Tibial nerve (tissue), 4 donors: ENCODE results near the gene PNMT. TPM values are rescaled to one million over a fixed set of nuclear protein-coding genes. Genes with fewer than 3 reads are reported as not detected.

Experiments
- DNase-seq, 2 donors: peaks; one replicate each; pipeline ENCODE4 v3.0.0-alpha.2; 2019; ENCODE audit warnings: low spot score in 2 of 2
- H3K27ac ChIP-seq, 4 donors: fragments of 200-600 bp; sonication (generic) in 3 of 4; one replicate each; pipeline ENCODE4 v1.5.1; 2017 to 2019; ENCODE audit warnings: mild to moderate bottlenecking in 1 of 4
- H3K27me3 ChIP-seq, 2 donors: fragments of 200-600 bp; sonication (generic) in 1 of 2; one replicate each; pipeline versions ENCODE4 v1.5.1 to v1.6.0; 2017 to 2019
- H3K36me3 ChIP-seq, 3 donors: fragments of 200-600 bp; sonication (generic); one replicate each; pipeline ENCODE4 v1.5.1; 2018 to 2019
- H3K4me1 ChIP-seq, 4 donors: fragments of 200-600 bp; sonication (generic) in 3 of 4; one replicate each; pipeline ENCODE4 v1.5.1; 2017 to 2019
- H3K4me3 ChIP-seq, 4 donors: fragments of 200-600 bp; sonication (generic) in 3 of 4; one replicate each; pipeline ENCODE4 v1.5.1; 2017 to 2019; ENCODE audit warnings: mild to moderate bottlenecking in 1 of 4, moderate library complexity in 1 of 4
- H3K9me3 ChIP-seq, 4 donors: fragments of 200-600 bp; sonication (generic) in 3 of 4; one replicate each; pipeline ENCODE4 v1.5.1; 2017 to 2019
- EP300 ChIP-seq, 2 donors: sonication (generic); formaldehyde crosslinking; IDR thresholded peaks; one replicate each; pipeline ENCODE4 v1.6.1; 2017; ENCODE audit warnings: antibody characterized with exemption in 2 of 2, mild to moderate bottlenecking in 1 of 2
- POLR2A ChIP-seq, 2 donors: fragments of 450-650 bp; IDR thresholded peaks; one replicate each; pipeline ENCODE4 v1.6.1; 2017; ENCODE audit warnings: antibody characterized with exemption in 2 of 2, mild to moderate bottlenecking in 2 of 2, moderate library complexity in 2 of 2
- WGBS, 2 donors: methylation state at CpG; one replicate each; pipeline ENCODE4 v1.1.5; 2018; 5-methylcytosine and 5-hydroxymethylcytosine counted together
- total RNA-seq, 4 donors: library from RNA; depleted of rRNA; stranded (reverse); fragments of >200 nt; gene quantifications; one replicate each; pipeline ENCODE4 v1.1.0, GENCODE V29; 2016
- TF ChIP-seq, protein P1 (sequence below), 5 experiments: fragments of 200-600 bp in 3 of 5; fragments of 450-650 bp in 2 of 5; sonication (generic) in 3 of 5; IDR thresholded peaks; one replicate each; pipeline ENCODE4 v1.5.1; 2016 to 2019; ENCODE audit warnings: antibody characterized with exemption in 5 of 5, mild to moderate bottlenecking in 3 of 5, moderate library complexity in 2 of 5

Gene PNMT, protein sequence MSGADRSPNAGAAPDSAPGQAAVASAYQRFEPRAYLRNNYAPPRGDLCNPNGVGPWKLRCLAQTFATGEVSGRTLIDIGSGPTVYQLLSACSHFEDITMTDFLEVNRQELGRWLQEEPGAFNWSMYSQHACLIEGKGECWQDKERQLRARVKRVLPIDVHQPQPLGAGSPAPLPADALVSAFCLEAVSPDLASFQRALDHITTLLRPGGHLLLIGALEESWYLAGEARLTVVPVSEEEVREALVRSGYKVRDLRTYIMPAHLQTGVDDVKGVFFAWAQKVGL
- 10 to 100 TPM in 3 of 4 donors, 1 to 10 TPM in 1; 2.4 to 19.6 (median 12.4) TPM for total RNA-seq

DNA sequence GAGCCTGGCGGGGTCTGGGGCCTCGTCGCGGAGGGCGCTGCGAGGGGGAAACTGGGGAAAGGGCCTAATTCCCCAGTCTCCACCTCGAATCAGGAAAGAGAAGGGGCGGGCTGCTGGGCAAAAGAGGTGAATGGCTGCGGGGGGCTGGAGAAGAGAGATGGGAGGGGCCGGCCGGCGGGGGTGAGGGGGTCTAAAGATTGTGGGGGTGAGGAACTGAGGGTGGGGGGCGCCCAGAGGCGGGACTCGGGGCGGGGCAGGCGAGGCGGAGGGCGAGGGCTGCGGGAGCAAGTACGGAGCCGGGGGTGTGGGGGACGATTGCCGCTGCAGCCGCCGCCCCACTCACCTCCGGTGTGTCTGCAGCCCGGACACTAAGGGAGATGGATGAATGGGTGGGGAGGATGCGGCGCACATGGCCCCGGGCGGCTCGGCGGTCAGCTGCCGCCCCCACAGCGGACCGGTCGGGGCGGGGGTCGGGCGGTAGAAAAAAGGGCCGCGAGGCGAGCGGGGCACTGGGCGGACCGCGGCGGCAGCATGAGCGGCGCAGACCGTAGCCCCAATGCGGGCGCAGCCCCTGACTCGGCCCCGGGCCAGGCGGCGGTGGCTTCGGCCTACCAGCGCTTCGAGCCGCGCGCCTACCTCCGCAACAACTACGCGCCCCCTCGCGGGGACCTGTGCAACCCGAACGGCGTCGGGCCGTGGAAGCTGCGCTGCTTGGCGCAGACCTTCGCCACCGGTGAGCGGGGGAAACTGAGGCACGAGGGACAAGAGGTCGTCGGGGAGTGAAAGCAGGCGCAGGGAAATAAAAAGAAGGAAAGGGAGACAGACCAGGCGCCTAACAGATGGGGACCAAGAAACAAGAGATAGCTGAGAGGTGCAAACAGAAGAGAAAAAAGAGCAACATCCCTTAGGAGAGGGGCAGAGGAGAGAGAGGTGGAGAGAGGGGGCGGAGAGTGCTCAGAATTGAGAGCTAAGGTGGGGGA lies at the start of gene PNMT:
PNMT (plus strand) TSS at position 509 of the 980 bp plus-strand sequence; CDS start at position 532, 23 bp downstream.
- no peak for TF ChIP-seq POLR2A (IDR thresholded peaks at IDR 0.05)
- TF ChIP-seq, protein P1, sequence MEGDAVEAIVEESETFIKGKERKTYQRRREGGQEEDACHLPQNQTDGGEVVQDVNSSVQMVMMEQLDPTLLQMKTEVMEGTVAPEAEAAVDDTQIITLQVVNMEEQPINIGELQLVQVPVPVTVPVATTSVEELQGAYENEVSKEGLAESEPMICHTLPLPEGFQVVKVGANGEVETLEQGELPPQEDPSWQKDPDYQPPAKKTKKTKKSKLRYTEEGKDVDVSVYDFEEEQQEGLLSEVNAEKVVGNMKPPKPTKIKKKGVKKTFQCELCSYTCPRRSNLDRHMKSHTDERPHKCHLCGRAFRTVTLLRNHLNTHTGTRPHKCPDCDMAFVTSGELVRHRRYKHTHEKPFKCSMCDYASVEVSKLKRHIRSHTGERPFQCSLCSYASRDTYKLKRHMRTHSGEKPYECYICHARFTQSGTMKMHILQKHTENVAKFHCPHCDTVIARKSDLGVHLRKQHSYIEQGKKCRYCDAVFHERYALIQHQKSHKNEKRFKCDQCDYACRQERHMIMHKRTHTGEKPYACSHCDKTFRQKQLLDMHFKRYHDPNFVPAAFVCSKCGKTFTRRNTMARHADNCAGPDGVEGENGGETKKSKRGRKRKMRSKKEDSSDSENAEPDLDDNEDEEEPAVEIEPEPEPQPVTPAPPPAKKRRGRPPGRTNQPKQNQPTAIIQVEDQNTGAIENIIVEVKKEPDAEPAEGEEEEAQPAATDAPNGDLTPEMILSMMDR (IDR thresholded peaks at IDR 0.05), result peak; percentile 61 to 83 (median 67)
- H3K36me3 ChIP-seq, result peaks cover 0 to 5% (median 0%) of the 10 kb centered on the region in 3 donors
- H3K4me1 ChIP-seq, result peaks cover 0 to 67% (median 41%) of the 10 kb centered on the region in 4 donors
- peak; percentile 55 to 63 for DNase-seq
- peaks cover 0 to 59% of the 10 kb centered on the region in 2 donors for H3K27me3 ChIP-seq
- WGBS, 2 donors, result 4 to 6% methylated on average over 60 to 64 of the region's 85 CpGs
- H3K27ac ChIP-seq, result peak within 1 kb of the TSS in 3 of 4 donors; percentile 43 to 70 (median 60)
- no peaks in the 10 kb centered on the region for H3K9me3 ChIP-seq
- H3K4me3 ChIP-seq, result peak within 1 kb of the TSS; percentile 15 to 54 (median 46)

DNA sequence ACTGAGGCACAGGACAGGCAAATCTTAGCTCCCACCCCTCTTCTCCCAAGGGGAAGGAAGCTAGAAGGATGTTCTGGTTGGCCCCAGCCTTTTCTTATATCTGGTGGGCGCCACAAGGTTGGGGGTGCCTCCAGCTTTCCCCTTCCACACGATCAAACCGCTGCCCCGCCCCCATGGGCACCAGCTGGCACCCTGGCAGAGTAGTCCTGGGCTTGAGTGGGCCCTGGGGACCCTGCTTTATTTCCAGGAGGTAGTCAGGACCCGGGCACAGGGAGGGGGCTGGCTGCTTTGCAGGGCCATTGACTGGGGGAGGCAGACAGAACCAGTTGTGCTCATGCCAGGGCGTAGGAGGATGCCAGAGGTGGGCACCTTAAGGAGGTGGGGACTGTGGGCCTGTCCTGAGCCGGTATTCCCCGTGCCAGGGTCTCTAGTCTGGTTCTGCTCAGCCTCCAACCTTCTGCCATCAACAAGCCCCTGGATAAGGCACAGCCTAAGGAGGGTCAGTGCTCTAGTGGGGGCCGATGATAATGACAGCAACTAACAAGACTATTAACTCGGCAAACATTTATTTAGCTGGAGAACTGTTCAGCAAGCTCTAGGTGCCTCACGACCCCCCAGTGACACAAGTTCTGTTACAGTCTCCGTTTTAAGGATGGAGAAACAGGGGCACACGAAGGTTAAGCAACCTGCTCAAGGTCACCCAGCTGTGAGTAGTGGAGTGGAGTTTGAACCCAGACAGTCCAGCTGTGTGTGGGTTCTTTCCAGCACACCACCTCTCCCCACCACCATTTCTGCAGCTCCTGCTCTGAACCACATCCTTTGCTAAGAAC lies 49.1 kb upstream of the PNMT start:
- WGBS, 2 donors, result 51% methylated on average over 13 of the region's 13 CpGs
- Histone ChIP-seq H3K4me3 (peak overlapping the region in 1 of 4 donors; percentile 52), H3K36me3 (no peaks in the 10 kb centered on the region), H3K9me3 (no peaks in the 10 kb centered on the region), H3K27ac (no peak overlapping the region), H3K4me1 (peaks cover 0 to 40% (median 14%) of the 10 kb centered on the region in 4 donors), H3K27me3 (peaks cover 0 to 17% of the 10 kb centered on the region in 2 donors)
- TF ChIP-seq, protein P1 (IDR thresholded peaks at IDR 0.05), result no peak
- no peak for DNase-seq

DNA sequence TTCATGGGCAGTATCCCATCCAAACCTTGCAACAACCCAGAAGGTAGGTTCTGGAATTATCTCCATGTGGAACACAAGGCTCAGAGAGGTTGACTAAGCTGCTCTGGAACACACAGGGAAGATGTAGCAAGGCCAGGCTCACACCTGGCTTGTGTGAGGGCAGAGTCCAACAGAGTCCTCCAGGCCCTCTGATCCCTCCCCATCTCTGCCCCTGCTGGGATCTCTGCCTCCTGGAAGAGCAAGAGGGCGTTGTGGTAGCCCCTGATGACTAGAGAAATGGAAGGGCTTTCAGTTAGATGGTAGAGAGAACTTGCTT lies 48.5 kb upstream of the PNMT start:
- peaks cover 0 to 14% of the 10 kb centered on the region in 2 donors for H3K27me3 ChIP-seq
- DNase-seq, result no peak
- H3K4me3 ChIP-seq, result no peak overlapping the region
- peaks cover 0 to 41% (median 14%) of the 10 kb centered on the region in 4 donors for H3K4me1 ChIP-seq
- TF ChIP-seq EP300 (IDR thresholded peaks at IDR 0.05), result no peak
- H3K9me3 ChIP-seq, result no peaks in the 10 kb centered on the region
- H3K36me3 ChIP-seq, result no peaks in the 10 kb centered on the region
- 71 to 77% methylated on average over 1 of the region's 1 CpG for WGBS, 2 donors
- H3K27ac ChIP-seq, result no peak overlapping the region

DNA sequence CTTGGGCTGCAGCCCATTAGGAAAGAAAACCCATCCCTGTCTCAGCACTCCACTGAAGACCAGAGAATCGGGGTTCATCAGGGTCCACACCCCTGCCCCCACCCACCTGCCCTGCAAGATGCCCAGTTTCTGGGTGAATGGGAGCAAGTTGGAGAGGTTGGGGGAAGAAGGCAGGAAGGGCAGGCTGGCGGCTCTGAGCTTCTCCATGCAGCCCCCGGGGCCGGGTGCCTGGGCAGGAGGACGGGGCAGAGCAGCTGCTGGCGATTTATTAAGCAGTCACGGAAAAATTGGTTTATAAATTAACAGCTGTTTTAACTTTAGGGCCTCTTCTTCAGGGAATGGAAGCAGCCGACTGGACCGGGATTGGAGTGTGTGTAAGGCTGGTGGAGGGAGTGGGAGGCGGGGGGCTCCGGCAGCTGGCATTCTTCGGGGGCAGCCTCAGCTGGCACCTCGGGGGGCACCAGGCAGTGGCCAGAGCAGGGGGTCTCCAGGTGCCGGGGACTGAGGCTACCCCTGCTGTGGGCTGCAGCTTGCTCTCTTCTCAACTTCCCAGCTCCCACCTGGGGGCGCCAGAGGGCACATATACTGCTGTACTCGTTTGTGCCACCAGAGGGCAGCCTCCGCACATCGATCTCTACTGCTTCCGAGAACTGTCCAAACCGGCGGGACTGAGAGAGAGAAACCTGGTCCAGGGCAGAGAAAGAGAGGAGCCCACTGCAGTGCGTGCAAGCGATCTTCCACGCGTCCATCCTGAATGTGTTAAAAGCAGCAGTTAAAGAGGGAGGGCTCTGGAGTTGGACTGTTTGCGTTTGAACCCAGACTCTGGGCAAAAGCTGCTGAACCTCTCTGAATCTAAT lies 46.5 kb upstream of the PNMT start:
- peak in 1 of 2 donors; percentile 47 for TF ChIP-seq EP300 (IDR thresholded peaks at IDR 0.05)
- TF ChIP-seq, protein P1 (IDR thresholded peaks at IDR 0.05), result peak; percentile 98 to 100 (median 99)
- no peak for TF ChIP-seq POLR2A (IDR thresholded peaks at IDR 0.05)
- Histone ChIP-seq H3K27ac (no peak overlapping the region), H3K4me3 (no peak overlapping the region)

More for the DNA sequence above, 46.5 kb upstream of the PNMT start:
- 11 to 12% methylated on average over 16 to 23 of the region's 26 CpGs for WGBS, 2 donors
- peaks cover 1 to 29% of the 10 kb centered on the region in 2 donors for H3K27me3 ChIP-seq
- peak; percentile 84 to 96 for DNase-seq
- H3K4me1 ChIP-seq, result peaks cover 0 to 60% (median 22%) of the 10 kb centered on the region in 4 donors
- no peaks in the 10 kb centered on the region for H3K36me3 ChIP-seq
- no peaks in the 10 kb centered on the region for H3K9me3 ChIP-seq
